HepG2 (cell line): ENCODE results near the gene PTK7. TPM values are rescaled to one million over a fixed set of nuclear protein-coding genes. Genes with fewer than 3 reads are reported as not detected.

Experiments used
- AGO1 ChIP-seq: fragments of 200-400 bp; formaldehyde crosslinking; IDR thresholded peaks from 2 replicates; pipeline ENCODE4 v1.6.1; 2017; ENCODE audit warnings: mild to moderate bottlenecking, low read depth, low read length, moderate library complexity; ENCODE audit not compliant: poor library complexity, severe bottlenecking
- FOXK2 ChIP-seq: fragments of 450-650 bp; IDR thresholded peaks from 2 replicates; pipeline ENCODE4 v1.6.1; 2016
- KAT2B ChIP-seq: fragments of 150-350 bp; IDR thresholded peaks from 2 replicates; pipeline ENCODE4 v1.6.1; 2014; ENCODE audit warnings: low read depth, low read length, borderline replicate concordance
- LCORL ChIP-seq, 2 experiments: fragments of 450-650 bp in 1 of 2; sonication (generic) in 1 of 2; formaldehyde crosslinking in 1 of 2; IDR thresholded peaks; 2 replicates each; pipeline versions ENCODE4 v1.5.0 to v1.6.1; 2017 to 2020; ENCODE audit warnings: antibody characterized with exemption in 1 of 2, missing genetic modification reagents in 1 of 2
- NFKB2 ChIP-seq: sonication (generic); formaldehyde crosslinking; IDR thresholded peaks from 2 replicates; pipeline ENCODE4 v1.4.0; 2020; ENCODE audit warnings: missing genetic modification reagents, borderline replicate concordance
- NFRKB ChIP-seq: fragments of 450-650 bp; IDR thresholded peaks from 2 replicates; pipeline ENCODE4 v1.6.1; 2017
- PHF5A ChIP-seq: IDR thresholded peaks from one replicate; pipeline ENCODE4 v1.6.1; 2018; ENCODE audit warnings: low read depth, missing genetic modification reagents; ENCODE audit not compliant: unreplicated experiment
- POLR2AphosphoS5 ChIP-seq: IDR thresholded peaks from 2 replicates; pipeline ENCODE4 v1.6.1; 2012; ENCODE audit warnings: low read depth, low read length
- PRMT3 ChIP-seq: sonication (generic); formaldehyde crosslinking; IDR thresholded peaks from 2 replicates; pipeline ENCODE4 v1.8.1; 2022; ENCODE audit warnings: low read depth, mild to moderate bottlenecking, moderate library complexity, missing genetic modification reagents, borderline replicate concordance
- SAP130 ChIP-seq: IDR thresholded peaks from 2 replicates; pipeline ENCODE4 v1.6.1; 2016; ENCODE audit warnings: low read depth
- SMYD3 ChIP-seq: sonication (generic); formaldehyde crosslinking; IDR thresholded peaks from 2 replicates; pipeline ENCODE4 v1.8.1; 2023; ENCODE audit warnings: mild to moderate bottlenecking, missing genetic modification reagents
- ZBTB49 ChIP-seq: sonication (generic); formaldehyde crosslinking; IDR thresholded peaks from 2 replicates; pipeline ENCODE4 v1.4.0; 2020; ENCODE audit warnings: missing genetic modification reagents, borderline replicate concordance
- ZNF34 ChIP-seq: sonication (generic); formaldehyde crosslinking; IDR thresholded peaks from 2 replicates; pipeline ENCODE4 v1.4.0; 2020; ENCODE audit warnings: mild to moderate bottlenecking, missing genetic modification reagents, borderline replicate concordance
- ZNF672 ChIP-seq: sonication (generic); formaldehyde crosslinking; IDR thresholded peaks from 2 replicates; pipeline ENCODE4 v1.8.1; 2022; ENCODE audit warnings: missing genetic modification reagents
- ZNF704 ChIP-seq: sonication (generic); formaldehyde crosslinking; IDR thresholded peaks from 2 replicates; pipeline ENCODE4 v1.8.1; 2023; ENCODE audit warnings: mild to moderate bottlenecking, inconsistent platforms, moderate library complexity, missing genetic modification reagents, borderline replicate concordance
- polyA plus RNA-seq, 8 experiments: library from polyadenylated mRNA; depleted of rRNA in 3 of 8; stranded (reverse) in 7 of 8; unstranded in 1 of 8; fragments of >200 nt; fragmentation: Illumina TruSeq in 4 of 8; extraction: Trizol in 4 of 8; gene quantifications; 2 replicates each; pipeline versions ENCODE4 v1.2.1 to v1.2.3, GENCODE V29; 2011 to 2016; ENCODE audit warnings: low read depth in 4 of 8, missing spikeins in 1 of 8, mixed read lengths in 1 of 8; ENCODE audit not compliant: insufficient read depth in 1 of 8
- total RNA-seq, 5 experiments: library from RNA; depleted of rRNA; stranded (reverse); fragments of >200 nt; fragmentation: Illumina TruSeq; extraction: Trizol; gene quantifications; 2 replicates each; pipeline ENCODE4 v1.2.3, GENCODE V29; 2016; ENCODE audit warnings: low read depth in 1 of 5
- TF ChIP-seq, protein P1 (sequence below): sonication (generic); formaldehyde crosslinking; IDR thresholded peaks from 2 replicates; pipeline ENCODE4 v1.5.0; 2020; ENCODE audit warnings: missing genetic modification reagents, mild to moderate bottlenecking, borderline replicate concordance
- TF ChIP-seq, protein P2 (sequence below), 2 experiments: sonication (generic) in 1 of 2; formaldehyde crosslinking in 1 of 2; IDR thresholded peaks; 2 replicates each; pipeline versions ENCODE4 v1.4.0 to v1.6.1; 2018 to 2020; ENCODE audit warnings: missing genetic modification reagents in 2 of 2, borderline replicate concordance in 1 of 2, low read depth in 1 of 2, mild to moderate bottlenecking in 1 of 2, missing biosample characterization in 1 of 2
- TF ChIP-seq, protein P3 (sequence below): sonication (generic); formaldehyde crosslinking; IDR thresholded peaks from 2 replicates; pipeline ENCODE4 v1.5.0; 2020; ENCODE audit warnings: mild to moderate bottlenecking, missing genetic modification reagents, borderline replicate concordance

The PTK7 gene
- total and polyA plus RNA-seq, 2 of the 13 experiments (the other 11 are each of a cell fraction or from before 2014, with no cell fraction given), result 98.5 to 99.8 TPM

DNA sequence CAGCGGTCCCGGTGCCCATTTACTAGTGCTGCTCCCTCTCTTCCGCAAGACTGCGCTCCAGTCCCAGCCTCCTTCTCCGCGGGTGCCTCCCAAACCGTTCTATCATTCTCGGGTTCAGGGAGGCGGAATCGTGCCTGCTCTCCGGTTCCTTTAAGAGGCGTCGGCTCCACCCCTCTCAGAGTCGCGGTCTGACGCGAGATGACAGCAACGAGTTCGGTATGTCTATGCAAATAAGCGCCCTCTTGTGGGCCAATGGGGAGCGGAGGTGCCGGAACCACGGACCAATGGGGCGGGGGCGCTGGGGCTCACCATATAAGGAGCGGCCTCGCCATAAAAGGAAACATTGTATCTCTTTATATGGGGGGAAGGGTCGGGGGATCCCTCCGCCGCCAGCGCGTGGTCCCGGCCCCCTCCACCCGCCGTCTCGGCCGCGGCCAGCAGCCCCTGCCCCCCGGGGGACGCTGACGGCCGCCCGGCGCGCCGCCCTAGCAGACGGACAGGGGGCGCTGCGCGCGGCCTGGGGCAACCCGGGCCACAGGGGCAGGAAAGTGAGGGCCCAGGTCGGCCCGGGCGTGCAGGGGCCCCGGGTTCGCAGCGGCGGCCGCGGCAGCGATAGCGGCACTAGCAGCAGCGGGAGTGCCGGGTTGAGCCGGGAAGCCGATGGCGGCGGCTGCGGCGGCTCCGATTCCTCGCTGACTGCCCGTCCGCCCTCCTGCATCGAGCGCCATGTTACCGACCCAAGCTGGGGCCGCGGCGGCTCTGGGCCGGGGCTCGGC lies 95.0 kb downstream of the PTK7 start, which contains the start of gene SRF (continued):
- TF ChIP-seq ZNF704, result peak; percentile 36; the same call in 1 of the 2 replicates
- no peak for TF ChIP-seq PRMT3 (CRISPR knock-in tag)
- TF ChIP-seq, protein P1, sequence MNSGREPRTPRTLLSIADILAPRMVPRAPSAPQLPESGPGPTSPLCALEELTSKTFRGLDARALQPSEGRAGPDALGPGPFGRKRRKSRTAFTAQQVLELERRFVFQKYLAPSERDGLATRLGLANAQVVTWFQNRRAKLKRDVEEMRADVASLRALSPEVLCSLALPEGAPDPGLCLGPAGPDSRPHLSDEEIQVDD (CRISPR knock-in tag), result no peak; the same call in none of the 2 replicates
- TF ChIP-seq KAT2B, result no peak
- peak; percentile 92; the same call in 1 of the 2 replicates for TF ChIP-seq ZNF672 (CRISPR knock-in tag)
- TF ChIP-seq ZNF34, result no peak
- peak; percentile 92 for TF ChIP-seq SAP130 (CRISPR knock-in tag)
- TF ChIP-seq, protein P2, sequence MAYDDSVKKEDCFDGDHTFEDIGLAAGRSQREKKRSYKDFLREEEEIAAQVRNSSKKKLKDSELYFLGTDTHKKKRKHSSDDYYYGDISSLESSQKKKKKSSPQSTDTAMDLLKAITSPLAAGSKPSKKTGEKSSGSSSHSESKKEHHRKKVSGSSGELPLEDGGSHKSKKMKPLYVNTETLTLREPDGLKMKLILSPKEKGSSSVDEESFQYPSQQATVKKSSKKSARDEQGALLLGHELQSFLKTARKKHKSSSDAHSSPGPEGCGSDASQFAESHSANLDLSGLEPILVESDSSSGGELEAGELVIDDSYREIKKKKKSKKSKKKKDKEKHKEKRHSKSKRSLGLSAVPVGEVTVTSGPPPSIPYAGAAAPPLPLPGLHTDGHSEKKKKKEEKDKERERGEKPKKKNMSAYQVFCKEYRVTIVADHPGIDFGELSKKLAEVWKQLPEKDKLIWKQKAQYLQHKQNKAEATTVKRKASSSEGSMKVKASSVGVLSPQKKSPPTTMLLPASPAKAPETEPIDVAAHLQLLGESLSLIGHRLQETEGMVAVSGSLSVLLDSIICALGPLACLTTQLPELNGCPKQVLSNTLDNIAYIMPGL (CRISPR knock-in tag; IDR thresholded peaks at IDR 0.05; ENCODE audit: borderline replicate concordance in 1 of 2, low read depth in 1 of 2), result peak; percentile 93 to 97
- TF ChIP-seq NFRKB, result no peak
- no peak for TF ChIP-seq AGO1
- no peak for TF ChIP-seq SMYD3
- TF ChIP-seq, protein P3, sequence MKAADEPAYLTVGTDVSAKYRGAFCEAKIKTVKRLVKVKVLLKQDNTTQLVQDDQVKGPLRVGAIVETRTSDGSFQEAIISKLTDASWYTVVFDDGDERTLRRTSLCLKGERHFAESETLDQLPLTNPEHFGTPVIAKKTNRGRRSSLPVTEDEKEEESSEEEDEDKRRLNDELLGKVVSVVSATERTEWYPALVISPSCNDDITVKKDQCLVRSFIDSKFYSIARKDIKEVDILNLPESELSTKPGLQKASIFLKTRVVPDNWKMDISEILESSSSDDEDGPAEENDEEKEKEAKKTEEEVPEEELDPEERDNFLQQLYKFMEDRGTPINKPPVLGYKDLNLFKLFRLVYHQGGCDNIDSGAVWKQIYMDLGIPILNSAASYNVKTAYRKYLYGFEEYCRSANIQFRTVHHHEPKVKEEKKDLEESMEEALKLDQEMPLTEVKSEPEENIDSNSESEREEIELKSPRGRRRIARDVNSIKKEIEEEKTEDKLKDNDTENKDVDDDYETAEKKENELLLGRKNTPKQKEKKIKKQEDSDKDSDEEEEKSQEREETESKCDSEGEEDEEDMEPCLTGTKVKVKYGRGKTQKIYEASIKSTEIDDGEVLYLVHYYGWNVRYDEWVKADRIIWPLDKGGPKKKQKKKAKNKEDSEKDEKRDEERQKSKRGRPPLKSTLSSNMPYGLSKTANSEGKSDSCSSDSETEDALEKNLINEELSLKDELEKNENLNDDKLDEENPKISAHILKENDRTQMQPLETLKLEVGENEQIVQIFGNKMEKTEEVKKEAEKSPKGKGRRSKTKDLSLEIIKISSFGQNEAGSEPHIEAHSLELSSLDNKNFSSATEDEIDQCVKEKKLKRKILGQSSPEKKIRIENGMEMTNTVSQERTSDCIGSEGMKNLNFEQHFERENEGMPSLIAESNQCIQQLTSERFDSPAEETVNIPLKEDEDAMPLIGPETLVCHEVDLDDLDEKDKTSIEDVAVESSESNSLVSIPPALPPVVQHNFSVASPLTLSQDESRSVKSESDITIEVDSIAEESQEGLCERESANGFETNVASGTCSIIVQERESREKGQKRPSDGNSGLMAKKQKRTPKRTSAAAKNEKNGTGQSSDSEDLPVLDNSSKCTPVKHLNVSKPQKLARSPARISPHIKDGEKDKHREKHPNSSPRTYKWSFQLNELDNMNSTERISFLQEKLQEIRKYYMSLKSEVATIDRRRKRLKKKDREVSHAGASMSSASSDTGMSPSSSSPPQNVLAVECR (CRISPR knock-in tag), result peak; percentile 77; the same call in 1 of the 2 replicates
- no peak for TF ChIP-seq ZBTB49 (CRISPR knock-in tag)
- TF ChIP-seq FOXK2, result no peak
- TF ChIP-seq NFKB2, result no peak; the same call in 1 of the 2 replicates
- TF ChIP-seq POLR2AphosphoS5, result peak; percentile 88
- TF ChIP-seq PHF5A (CRISPR knock-in tag), result peak; percentile 71
- TF ChIP-seq LCORL (IDR thresholded peaks at IDR 0.05), result peak; percentile 34; the same call in 1 of the 2 replicates
- no peak for TF ChIP-seq LCORL (CRISPR knock-in tag; IDR thresholded peaks at IDR 0.05)
